Karpas-422 (cell line): ENCODE data around the gene ZNF594. TPM values are rescaled to one million over a fixed set of nuclear protein-coding genes. Genes with fewer than 3 reads are reported as not detected.
"Not testable (repeated sequence)": the region's sequence is repeated elsewhere in the genome, so short reads cannot be mapped to it uniquely, and the experiment has no call there.

Experiments
- DNase-seq: peaks from one replicate; pipeline ENCODE4 v3.0.0-alpha.2; 2015
- H2AFZ ChIP-seq: fragments of 200-600 bp; sonication (generic); 2 replicates; pipeline ENCODE4 v1.6.1; 2014; ENCODE audit warnings: antibody characterized with exemption, low read length, mixed read lengths
- H3K27ac ChIP-seq: fragments of 200-600 bp; sonication (generic); 2 replicates; pipeline ENCODE4 v1.5.1; 2014; ENCODE audit warnings: mild to moderate bottlenecking, low read length, moderate library complexity
- H3K27me3 ChIP-seq: fragments of 200-600 bp; sonication (generic); 2 replicates; pipeline ENCODE4 v1.6.1; 2014; ENCODE audit warnings: low read length, mixed read lengths
- H3K36me3 ChIP-seq: fragments of 200-600 bp; sonication (generic); 2 replicates; pipeline ENCODE4 v1.6.1; 2014; ENCODE audit warnings: low read length, mixed read lengths; ENCODE audit not compliant: insufficient read depth
- H3K4me1 ChIP-seq: fragments of 200-600 bp; sonication (generic); 2 replicates; pipeline ENCODE4 v1.6.1; 2014; ENCODE audit warnings: mild to moderate bottlenecking, low read length, mixed read lengths
- H3K4me2 ChIP-seq: fragments of 200-600 bp; sonication (generic); 2 replicates; pipeline ENCODE4 v1.6.1; 2014; ENCODE audit warnings: low read length, low read depth, mild to moderate bottlenecking; ENCODE audit not compliant: poor library complexity, severe bottlenecking
- H3K4me3 ChIP-seq: fragments of 200-600 bp; sonication (generic); 2 replicates; pipeline ENCODE4 v1.5.1; 2014; ENCODE audit warnings: mild to moderate bottlenecking, antibody characterized with exemption, low read length, mixed read lengths
- H3K79me2 ChIP-seq: fragments of 200-600 bp; sonication (generic); 2 replicates; pipeline ENCODE4 v1.6.1; 2014; ENCODE audit warnings: mild to moderate bottlenecking, low read length, mixed read lengths
- H3K9ac ChIP-seq: fragments of 200-600 bp; sonication (generic); 2 replicates; pipeline ENCODE4 v1.6.0; 2014; ENCODE audit warnings: low read length
- H3K9me2 ChIP-seq: fragments of 200-600 bp; sonication (generic), shearing (Covaris generic); replicated peaks from 2 replicates; pipeline ENCODE4 v1.6.0; 2014; ENCODE audit warnings: mild to moderate bottlenecking, low read length, moderate library complexity; ENCODE audit not compliant: insufficient read depth
- H3K9me3 ChIP-seq: fragments of 300-700, 200-600 bp; sonication (generic); 2 replicates; pipeline ENCODE4 v1.6.1; 2014; ENCODE audit warnings: low read length, mixed read lengths
- H4K20me1 ChIP-seq: fragments of 200-600 bp; sonication (generic); 2 replicates; pipeline ENCODE4 v1.6.1; 2014; ENCODE audit warnings: mild to moderate bottlenecking, antibody characterized with exemption, low read length, low read depth; ENCODE audit not compliant: insufficient read depth
- total RNA-seq: library from RNA; depleted of rRNA; stranded (reverse); fragments of >200 nt; shearing (Covaris generic); gene quantifications from 2 replicates; pipeline ENCODE4 v1.2.3, GENCODE V29; 2014; ENCODE audit warnings: low replicate concordance

The ZNF594 gene
- total RNA-seq, 1 experiment from 2014 or later: 14.5 TPM

DNA sequence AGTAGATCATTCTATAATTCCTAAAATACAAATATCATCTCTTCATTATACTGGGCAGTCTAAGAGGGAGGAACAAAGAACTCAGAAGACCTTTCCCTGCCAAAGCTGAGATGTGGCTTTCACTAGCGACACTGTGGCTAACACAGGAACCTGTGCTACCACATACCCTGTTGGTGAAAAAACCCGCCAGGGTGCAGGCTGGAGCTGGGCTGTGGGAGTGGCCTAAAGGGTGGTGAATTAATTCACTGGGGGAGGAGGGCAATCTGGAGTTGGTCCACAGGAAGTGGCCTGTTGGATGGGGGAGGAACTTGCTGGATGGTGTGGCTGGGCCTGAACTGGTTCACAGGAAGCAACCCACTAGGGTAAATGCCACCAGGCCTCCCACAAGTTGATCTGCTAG is 7.4 kb downstream of the ZNF594 start:
- Histone ChIP-seq H3K27me3 (no peaks in the 10 kb centered on the region), H3K4me3 (no peak overlapping the region), H3K4me1 (no peaks in the 10 kb centered on the region), H4K20me1 (no peaks in the 10 kb centered on the region), H3K27ac (no peak overlapping the region), H2AFZ (no peak overlapping the region), H3K9me3 (peaks cover 58% of the 10 kb centered on the region), H3K9ac (no peak overlapping the region), H3K79me2 (0 out of 2 replicates have a peak, but pooled peaks cover under 1% of the 10 kb centered on the region), H3K4me2 (no peak overlapping the region), H3K36me3 (peaks cover 37% of the 10 kb centered on the region), H3K9me2 (no peaks in the 10 kb centered on the region)
- no peak for DNase-seq

DNA sequence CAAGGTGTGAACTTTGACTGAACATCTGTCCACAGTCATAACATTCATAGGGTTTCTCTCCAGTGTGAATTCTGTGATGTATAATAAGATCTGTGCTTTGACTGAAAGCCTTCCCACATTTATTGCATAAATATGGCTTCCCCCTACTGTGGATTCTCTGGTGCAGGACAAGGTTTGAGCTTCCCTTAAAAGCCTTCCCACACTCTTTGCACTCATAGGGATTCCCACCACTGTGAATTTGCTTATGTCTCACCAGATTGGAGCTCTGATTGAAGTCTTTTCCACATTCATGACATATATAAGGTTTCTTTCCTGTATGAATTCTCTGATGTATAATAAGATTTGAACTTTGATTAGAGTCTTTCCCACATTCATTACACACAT is 8.3 kb downstream of the ZNF594 start:
- H3K36me3 ChIP-seq: peaks cover 32% of the 10 kb centered on the region
- no peak overlapping the region for H3K9ac ChIP-seq
- H3K4me1 ChIP-seq: no peaks in the 10 kb centered on the region
- no peak overlapping the region for H2AFZ ChIP-seq
- H3K4me3 ChIP-seq: no peak overlapping the region
- no peaks in the 10 kb centered on the region for H3K79me2 ChIP-seq
- H4K20me1 ChIP-seq: no peaks in the 10 kb centered on the region
- DNase-seq: no peak
- H3K9me2 ChIP-seq: no peaks in the 10 kb centered on the region
- peaks cover 62% of the 10 kb centered on the region for H3K9me3 ChIP-seq
- H3K27ac ChIP-seq: no peak overlapping the region
- H3K27me3 ChIP-seq: no peaks in the 10 kb centered on the region
- H3K4me2 ChIP-seq: no peak overlapping the region

DNA sequence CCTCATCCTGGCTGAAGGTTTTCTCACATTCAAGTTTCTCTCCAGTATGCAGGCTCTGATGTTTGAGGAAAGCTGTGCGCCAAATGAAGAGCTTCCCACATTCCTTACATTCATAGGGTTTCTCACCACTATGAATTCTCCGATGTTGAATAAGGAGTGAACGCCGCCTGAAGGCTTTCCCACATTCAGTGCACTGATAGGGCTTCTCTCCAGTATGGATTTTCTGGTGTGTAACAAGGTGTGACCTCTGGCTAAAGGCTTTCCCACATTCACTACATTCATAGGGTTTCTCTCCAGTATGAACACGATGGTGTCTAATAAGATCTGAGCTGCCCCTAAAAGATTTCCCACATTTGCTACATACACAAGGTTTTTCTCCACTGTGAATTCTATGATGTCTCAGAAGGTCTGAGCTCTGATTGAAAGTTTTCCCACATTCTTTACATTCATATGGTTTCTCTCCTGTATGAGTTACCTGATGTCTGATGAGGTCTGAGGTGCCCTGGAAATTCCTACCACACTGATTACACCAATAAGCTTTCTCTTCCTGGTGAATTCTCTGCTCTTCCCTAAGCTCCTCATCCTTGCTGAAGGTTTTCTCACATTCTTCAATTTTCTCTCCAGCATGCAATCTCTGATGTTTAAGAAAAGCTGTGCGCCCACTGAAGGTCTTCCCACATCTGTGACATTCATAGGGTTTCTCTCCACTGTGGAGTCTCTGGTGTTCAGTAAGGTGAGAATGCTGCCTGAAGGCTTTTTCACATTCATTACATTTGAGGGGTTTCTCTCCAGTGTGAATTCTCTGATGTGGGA is 8.9 kb downstream of the ZNF594 start:
- Histone ChIP-seq H3K27ac (no peak overlapping the region), H3K9me2 (no peaks in the 10 kb centered on the region), H3K79me2 (no peaks in the 10 kb centered on the region), H3K27me3 (no peaks in the 10 kb centered on the region), H3K36me3 (peaks cover 26% of the 10 kb centered on the region), H4K20me1 (no peaks in the 10 kb centered on the region), H3K9me3 (peaks cover 66% of the 10 kb centered on the region), H3K4me2 (no peak overlapping the region), H3K4me3 (no peak overlapping the region), H2AFZ (no peak overlapping the region), H3K9ac (no peak overlapping the region), H3K4me1 (no peaks in the 10 kb centered on the region)
- no peak for DNase-seq

DNA sequence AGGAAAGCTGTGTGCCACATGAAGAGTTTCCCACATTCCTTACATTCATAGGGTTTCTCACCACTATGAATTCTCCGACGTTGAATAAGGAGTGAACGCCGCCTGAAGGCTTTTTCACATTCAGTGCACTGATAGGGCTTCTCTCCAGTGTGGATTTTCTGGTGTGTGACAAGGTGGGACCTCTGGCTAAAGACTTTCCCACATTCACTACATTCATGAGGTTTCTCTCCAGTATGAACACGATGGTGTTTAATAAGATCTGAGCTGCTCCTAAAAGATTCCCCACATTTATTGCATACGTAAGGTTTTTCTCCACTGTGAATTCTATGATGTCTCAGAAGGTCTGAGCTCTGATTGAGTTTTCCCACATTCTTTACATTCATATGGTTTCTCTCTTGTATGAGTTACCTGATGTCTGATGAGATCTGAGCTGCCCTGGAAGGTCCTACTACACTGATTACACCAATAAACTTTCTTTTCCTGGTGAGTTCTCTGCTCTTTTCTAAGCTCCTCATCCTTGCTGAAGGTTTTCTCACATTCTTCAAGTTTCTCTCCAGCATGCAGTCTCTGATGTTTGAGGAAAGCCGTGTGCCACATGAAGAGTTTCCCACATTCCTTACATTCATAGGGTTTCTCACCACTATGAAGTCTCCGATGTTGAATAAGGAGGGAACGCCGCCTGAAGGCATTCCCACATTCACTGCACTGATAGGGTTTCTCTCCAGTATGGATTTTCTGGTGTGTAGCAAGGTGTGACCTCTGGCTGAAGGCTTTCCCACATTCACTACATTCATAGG is 10.0 kb downstream of the ZNF594 start:
- H3K27ac ChIP-seq: no peak overlapping the region
- no peak overlapping the region for H3K4me2 ChIP-seq
- H3K9ac ChIP-seq: no peak overlapping the region
- no peaks in the 10 kb centered on the region for H4K20me1 ChIP-seq
- H3K36me3 ChIP-seq: peaks cover 20% of the 10 kb centered on the region
- no peaks in the 10 kb centered on the region for H3K9me2 ChIP-seq
- H3K4me1 ChIP-seq: no peaks in the 10 kb centered on the region
- no peak overlapping the region for H3K4me3 ChIP-seq
- DNase-seq: peak; percentile 52
- no peak overlapping the region for H2AFZ ChIP-seq
- H3K27me3 ChIP-seq: no peaks in the 10 kb centered on the region
- peaks cover 64% of the 10 kb centered on the region for H3K9me3 ChIP-seq
- H3K79me2 ChIP-seq: no peaks in the 10 kb centered on the region

DNA sequence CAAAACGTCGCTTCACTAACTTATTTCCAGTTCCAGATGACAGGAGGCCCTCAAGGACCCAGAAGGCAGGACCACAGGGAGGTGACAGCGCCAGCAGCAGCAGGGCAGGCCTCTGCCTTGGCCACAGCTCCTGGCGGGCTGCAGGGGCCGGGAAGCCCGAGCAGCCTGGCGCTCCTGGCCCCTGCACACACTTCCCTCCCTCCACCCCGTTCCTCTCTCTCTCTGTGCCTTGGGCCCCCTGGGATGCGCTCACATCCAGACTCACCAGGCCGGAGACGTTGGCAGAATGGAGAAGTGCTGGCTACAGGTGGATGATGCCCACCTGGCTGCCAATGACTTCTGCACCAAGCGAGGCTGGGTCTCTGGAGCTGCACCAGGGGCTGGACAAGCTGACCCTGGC is 12.7 kb downstream of the ZNF594 start:
- Histone ChIP-seq H3K4me2 (no peak overlapping the region), H3K36me3 (peaks cover 16% of the 10 kb centered on the region), H2AFZ (no peak overlapping the region), H3K27ac (no peak overlapping the region), H3K27me3 (no peaks in the 10 kb centered on the region), H3K4me3 (no peak overlapping the region), H3K9me2 (no peaks in the 10 kb centered on the region), H4K20me1 (no peaks in the 10 kb centered on the region), H3K79me2 (no peaks in the 10 kb centered on the region), H3K4me1 (no peaks in the 10 kb centered on the region), H3K9ac (no peak overlapping the region), H3K9me3 (peaks cover 46% of the 10 kb centered on the region)
- DNase-seq: no peak

DNA sequence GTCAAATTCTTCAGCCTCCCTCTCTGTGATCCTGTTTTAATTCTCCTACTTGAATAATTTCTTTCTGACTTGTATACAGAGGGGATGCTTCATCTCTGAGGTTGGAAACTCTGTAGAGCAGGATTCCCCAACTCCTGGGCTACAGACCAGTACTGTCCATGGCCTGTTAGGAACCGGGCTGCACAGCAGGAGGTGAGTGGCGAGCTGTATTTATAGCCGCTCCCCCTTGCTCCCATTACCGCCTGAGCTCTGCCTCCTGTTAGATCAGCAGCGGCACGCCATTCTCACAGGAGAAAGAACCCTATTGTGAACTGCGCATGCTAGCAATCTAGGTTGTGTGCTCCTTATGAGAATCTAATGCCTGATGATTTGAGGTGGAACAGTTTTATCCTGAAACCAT is 16.6 kb downstream of the ZNF594 start:
- DNase-seq, H3K9ac ChIP-seq, H3K4me3 ChIP-seq, H2AFZ ChIP-seq, H3K4me2 ChIP-seq, H3K79me2 ChIP-seq, H3K9me2 ChIP-seq, H3K36me3 ChIP-seq, H3K27me3 ChIP-seq, H3K4me1 ChIP-seq, H3K27ac ChIP-seq, H4K20me1 ChIP-seq: not testable (repeated sequence)
- H3K9me3 ChIP-seq: peaks cover 11% of the 10 kb centered on the region; the same call in 1 of the 2 replicates

DNA sequence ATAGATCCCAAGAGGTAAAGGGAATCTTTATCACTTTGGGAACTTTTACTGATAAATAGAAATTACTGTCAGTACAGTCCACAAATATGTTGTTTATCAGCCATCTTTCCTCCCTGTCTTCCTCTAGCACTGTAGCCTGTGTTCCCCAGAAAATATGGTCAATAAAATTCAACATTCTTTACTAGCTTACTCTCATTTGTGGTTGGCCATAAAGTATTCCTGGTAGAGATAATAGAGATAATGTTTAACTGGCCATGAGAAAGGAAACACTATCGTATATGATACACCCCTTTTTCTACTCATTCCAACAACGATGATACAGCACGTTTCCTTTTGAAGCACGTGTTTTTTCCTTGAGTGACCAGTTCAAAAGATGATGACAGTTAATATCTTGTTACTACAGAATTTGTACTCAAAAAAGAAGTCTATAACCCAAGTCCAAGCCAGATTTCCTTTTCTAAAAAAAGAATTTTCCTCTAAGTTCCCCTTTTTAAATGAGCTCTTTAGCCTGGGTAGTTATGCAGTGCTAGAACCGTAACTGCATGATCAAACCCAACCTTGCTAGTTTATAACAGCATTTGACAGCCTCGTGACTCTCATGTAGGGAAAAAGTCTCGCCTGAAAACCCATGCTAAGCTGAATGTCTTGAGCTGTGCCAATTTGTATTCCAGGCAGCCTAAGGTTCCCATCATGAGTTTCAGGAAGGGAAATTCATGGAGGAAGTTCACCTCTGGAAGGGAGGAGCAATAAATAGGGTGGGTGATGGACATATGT is 25.7 kb downstream of the ZNF594 start:
- not testable (repeated sequence) for H3K27me3 ChIP-seq, H3K36me3 ChIP-seq, H3K4me1 ChIP-seq, H3K4me3 ChIP-seq, H4K20me1 ChIP-seq, H3K9me2 ChIP-seq, DNase-seq, H2AFZ ChIP-seq, H3K4me2 ChIP-seq, H3K9ac ChIP-seq, H3K79me2 ChIP-seq, H3K27ac ChIP-seq, H3K9me3 ChIP-seq

DNA sequence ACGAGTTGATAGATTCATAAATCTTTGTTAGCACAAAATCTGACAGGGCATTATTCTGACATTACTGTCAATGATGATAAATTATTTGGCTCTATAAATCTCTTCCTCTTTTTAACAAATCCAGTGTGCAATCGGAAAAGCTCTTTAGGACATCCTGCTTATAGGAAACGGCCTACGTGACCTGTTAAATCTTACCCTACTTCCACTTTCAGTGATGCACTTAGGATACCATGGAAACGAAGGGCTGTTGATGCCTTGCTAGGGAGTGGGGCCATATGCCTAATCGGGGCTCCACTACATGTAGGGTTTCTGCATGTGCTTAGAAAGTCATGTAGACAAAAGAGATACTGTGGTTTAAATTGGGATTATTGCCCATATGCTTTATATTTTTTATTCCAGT is 27.2 kb downstream of the ZNF594 start:
- Histone ChIP-seq H3K27me3 (no peaks in the 10 kb centered on the region), H3K79me2 (no peaks in the 10 kb centered on the region), H3K4me1 (peaks cover 9% of the 10 kb centered on the region), H3K4me2 (no peak overlapping the region), H3K4me3 (no peak overlapping the region), H3K9me2 (no peaks in the 10 kb centered on the region), H3K9ac (no peak overlapping the region), H3K36me3 (no peaks in the 10 kb centered on the region), H2AFZ (no peak overlapping the region), H4K20me1 (no peaks in the 10 kb centered on the region), H3K9me3 (no peaks in the 10 kb centered on the region), H3K27ac (no peak overlapping the region)
- no peak for DNase-seq
